ENCODE data around the gene VPS35L. TPM values are rescaled to one million over a fixed set of nuclear protein-coding genes. Genes with fewer than 3 reads are reported as not detected.
A peak's percentile ranks its signal among the peaks of the same experiment; 100 is the strongest.

Gene VPS35L
- total RNA-seq, 1 donor from 2014 or later = 62.8 TPM

- H3K4me3 ChIP-seq (ENCODE audit: low read depth, low read length) = no peak overlapping the region
- no peak for DNase-seq (ENCODE audit: low read depth)
- no peaks in the 10 kb centered on the region for H3K36me3 ChIP-seq (ENCODE audit: control insufficient read depth, insufficient read depth, low read length)
- TF ChIP-seq CTCF (IDR thresholded peaks at IDR 0.05; ENCODE audit: insufficient read depth, low read length, poor library complexity, severe bottlenecking) = no peak
- no peaks in the 10 kb centered on the region for H3K27me3 ChIP-seq (ENCODE audit: control insufficient read depth, insufficient read depth, low read length)
Observed at GRCh38 chr16:19522397-19522732, 33.1 kb upstream of the VPS35L start.

- DNase-seq (ENCODE audit: low read depth) = no peak
- Histone ChIP-seq H3K4me3 (ENCODE audit: low read depth, low read length) (no peak overlapping the region), H3K36me3 (ENCODE audit: control insufficient read depth, insufficient read depth, low read length) (no peaks in the 10 kb centered on the region), H3K27me3 (ENCODE audit: control insufficient read depth, insufficient read depth, low read length) (no peaks in the 10 kb centered on the region)
- no peak for TF ChIP-seq CTCF (IDR thresholded peaks at IDR 0.05; ENCODE audit: insufficient read depth, low read length, poor library complexity, severe bottlenecking)
Observed at GRCh38 chr16:19522760-19523159, 32.7 kb upstream of the VPS35L start.

- Histone ChIP-seq H3K36me3 (ENCODE audit: control insufficient read depth, insufficient read depth, low read length) (no peaks in the 10 kb centered on the region), H3K27me3 (ENCODE audit: control insufficient read depth, insufficient read depth, low read length) (no peaks in the 10 kb centered on the region), H3K4me3 (ENCODE audit: low read depth, low read length) (no peak overlapping the region)
- DNase-seq (ENCODE audit: low read depth) = no peak
- no peak for TF ChIP-seq CTCF (IDR thresholded peaks at IDR 0.05; ENCODE audit: insufficient read depth, low read length, poor library complexity, severe bottlenecking)
Observed at GRCh38 chr16:19523184-19523558, 32.3 kb upstream of the VPS35L start.

- H3K36me3 ChIP-seq (ENCODE audit: control insufficient read depth, insufficient read depth, low read length) = no peaks in the 10 kb centered on the region
- no peak for TF ChIP-seq CTCF (IDR thresholded peaks at IDR 0.05; ENCODE audit: insufficient read depth, low read length, poor library complexity, severe bottlenecking)
- no peaks in the 10 kb centered on the region for H3K27me3 ChIP-seq (ENCODE audit: control insufficient read depth, insufficient read depth, low read length)
- H3K4me3 ChIP-seq (ENCODE audit: low read depth, low read length) = peak within 1 kb of the TSS; percentile 99
- DNase-seq (ENCODE audit: low read depth) = peak; percentile 81
Observed at GRCh38 chr16:19523559-19524355, 31.7 kb upstream of the VPS35L start, which contains the start of gene CCP110. Gene CCP110, plus strand, starts transcription at chr16:19523942. Its CDS starts 3,940 bp downstream, at chr16:19527882.

GRCh38 chr16:19524356-19524615, 31.2 kb upstream of the VPS35L start:
- TF ChIP-seq CTCF (IDR thresholded peaks at IDR 0.05; ENCODE audit: insufficient read depth, low read length, poor library complexity, severe bottlenecking) = no peak
- no peaks in the 10 kb centered on the region for H3K36me3 ChIP-seq (ENCODE audit: control insufficient read depth, insufficient read depth, low read length)
- no peak for DNase-seq (ENCODE audit: low read depth)
- H3K4me3 ChIP-seq (ENCODE audit: low read depth, low read length) = peak overlapping the region; percentile 99
- H3K27me3 ChIP-seq (ENCODE audit: control insufficient read depth, insufficient read depth, low read length) = no peaks in the 10 kb centered on the region

All from kidney epithelial cell (primary cell).